IPS-15b (cell line): ENCODE results near the gene FRMPD3.

Experiments
- H3K27me3 ChIP-seq: one replicate; pipeline ENCODE4 v1.6.1; 2013; ENCODE audit warnings: low read length; ENCODE audit not compliant: control insufficient read depth, insufficient read depth
- H3K36me3 ChIP-seq: one replicate; pipeline ENCODE4 v1.6.1; 2013; ENCODE audit warnings: low read length; ENCODE audit not compliant: control insufficient read depth, insufficient read depth
- H3K4me1 ChIP-seq: one replicate; pipeline ENCODE4 v1.6.1; 2013; ENCODE audit warnings: mild to moderate bottlenecking, low read length; ENCODE audit not compliant: control insufficient read depth, insufficient read depth
- H3K4me3 ChIP-seq: one replicate; pipeline ENCODE4 v1.5.1; 2013; ENCODE audit warnings: low read depth, low read length
- H3K9ac ChIP-seq: one replicate; pipeline ENCODE4 v1.6.1; 2013; ENCODE audit warnings: low read depth, mild to moderate bottlenecking, low read length
- H3K9me3 ChIP-seq: one replicate; pipeline ENCODE4 v1.6.1; 2013; ENCODE audit warnings: mild to moderate bottlenecking, low read length; ENCODE audit not compliant: control insufficient read depth, insufficient read depth

The FRMPD3 gene

GRCh38 chrX:107482046-107482445 lies 32.6 kb downstream of the FRMPD3 start:
- no peaks in the 10 kb centered on the region for H3K36me3 ChIP-seq
- H3K9ac ChIP-seq: no peak overlapping the region
- no peak overlapping the region for H3K4me3 ChIP-seq
- H3K9me3 ChIP-seq: no peaks in the 10 kb centered on the region
- peaks cover 3% of the 10 kb centered on the region for H3K27me3 ChIP-seq
- peaks cover 9% of the 10 kb centered on the region for H3K4me1 ChIP-seq

DNA sequence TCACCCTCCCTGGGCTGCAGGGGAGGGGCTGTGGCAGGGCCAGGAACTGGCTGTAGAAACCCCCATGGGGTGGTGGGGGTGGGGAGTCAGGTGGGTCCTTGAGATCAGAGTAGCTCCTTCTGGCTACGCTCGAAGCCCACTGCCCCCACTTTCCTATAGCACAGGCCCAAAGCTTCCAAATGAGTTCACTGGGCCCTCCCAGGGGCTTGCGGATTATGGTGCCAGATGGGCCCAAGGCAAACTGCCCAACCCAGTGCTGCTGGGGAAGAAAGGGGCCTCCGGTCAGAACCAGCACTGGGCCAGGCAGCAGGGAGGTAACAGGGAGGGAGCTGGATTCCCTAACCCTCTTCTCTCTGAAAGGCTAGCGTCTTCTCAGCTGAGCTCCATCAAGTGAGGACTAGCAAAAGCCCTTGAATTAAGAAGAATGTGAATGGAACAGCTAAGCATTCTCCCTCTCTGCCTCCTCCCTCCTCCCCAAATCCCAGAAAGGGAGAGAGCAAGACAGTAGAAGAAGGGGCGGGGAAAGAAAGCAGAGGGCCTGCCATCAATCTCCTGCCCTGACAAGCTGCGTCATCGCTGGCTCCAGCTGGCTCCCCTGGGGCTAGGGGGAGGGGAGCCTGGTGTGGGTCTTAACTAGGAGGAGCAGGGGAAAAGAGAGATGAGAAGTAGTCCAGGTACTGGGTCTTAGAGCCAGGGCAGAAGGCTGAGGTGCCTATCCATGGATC lies 34.7 kb downstream of the FRMPD3 start:
- no peaks in the 10 kb centered on the region for H3K36me3 ChIP-seq
- H3K4me1 ChIP-seq: peaks cover 9% of the 10 kb centered on the region
- H3K27me3 ChIP-seq: peaks cover 3% of the 10 kb centered on the region
- no peaks in the 10 kb centered on the region for H3K9me3 ChIP-seq
- no peak overlapping the region for H3K4me3 ChIP-seq
- H3K9ac ChIP-seq: no peak overlapping the region

GRCh38 chrX:107485013-107485412 lies 35.6 kb downstream of the FRMPD3 start:
- H3K4me1 ChIP-seq: peaks cover 9% of the 10 kb centered on the region
- peaks cover 3% of the 10 kb centered on the region for H3K27me3 ChIP-seq
- H3K36me3 ChIP-seq: no peaks in the 10 kb centered on the region
- H3K4me3 ChIP-seq: no peak overlapping the region
- H3K9me3 ChIP-seq: no peaks in the 10 kb centered on the region
- no peak overlapping the region for H3K9ac ChIP-seq

GRCh38 chrX:107493141-107493540 lies 43.7 kb downstream of the FRMPD3 start:
- H3K4me3 ChIP-seq: no peak overlapping the region
- H3K4me1 ChIP-seq: no peaks in the 10 kb centered on the region
- H3K9ac ChIP-seq: no peak overlapping the region
- no peaks in the 10 kb centered on the region for H3K27me3 ChIP-seq
- H3K9me3 ChIP-seq: no peaks in the 10 kb centered on the region
- no peaks in the 10 kb centered on the region for H3K36me3 ChIP-seq

DNA sequence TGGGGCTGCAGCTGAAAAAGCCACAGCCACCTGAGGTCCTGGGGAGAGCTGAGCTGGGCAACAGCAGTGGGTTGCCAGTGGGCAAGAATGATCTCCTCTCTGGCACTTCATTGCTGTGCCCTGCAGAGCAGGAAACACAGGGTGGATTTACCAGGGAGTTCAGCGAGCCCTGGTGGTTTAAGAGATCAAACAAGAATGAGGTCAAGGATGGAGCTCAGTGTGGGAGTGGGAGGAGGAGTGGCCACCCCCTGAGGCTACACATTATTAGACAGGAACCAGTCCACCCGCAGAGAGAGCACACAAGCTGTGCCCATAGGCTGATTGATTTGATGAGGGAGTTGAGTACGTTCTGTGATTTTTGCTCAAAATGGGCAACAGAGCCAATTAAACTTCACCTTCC lies 47.3 kb downstream of the FRMPD3 start:
- Histone ChIP-seq H3K27me3 (no peaks in the 10 kb centered on the region), H3K9me3 (no peaks in the 10 kb centered on the region), H3K9ac (no peak overlapping the region), H3K36me3 (no peaks in the 10 kb centered on the region), H3K4me3 (no peak overlapping the region), H3K4me1 (no peaks in the 10 kb centered on the region)
